Suprapubic skin (tissue), 3 donors: ENCODE results near the gene KCNH6.

Experiments used
- CTCF ChIP-seq, 2 donors: fragments of 200-600 bp in 1 of 2; fragments of 450-650 bp in 1 of 2; sonication (generic) in 1 of 2; IDR thresholded peaks; one replicate each; pipeline ENCODE4 v1.5.1; 2016 to 2019; ENCODE audit warnings: antibody characterized with exemption in 2 of 2, mild to moderate bottlenecking in 1 of 2, moderate library complexity in 1 of 2
- POLR2A ChIP-seq, 2 donors: fragments of 450-650 bp; IDR thresholded peaks; one replicate each; pipeline ENCODE4 v1.6.1; 2017; ENCODE audit warnings: antibody characterized with exemption in 2 of 2, mild to moderate bottlenecking in 2 of 2, moderate library complexity in 2 of 2

- no peak for TF ChIP-seq CTCF (IDR thresholded peaks at IDR 0.05)
- no peak for TF ChIP-seq POLR2A (IDR thresholded peaks at IDR 0.05)
Observed at GRCh38 chr17:63558441-63558840, 35.3 kb downstream of the KCNH6 start.
